CD14-positive monocyte (primary cell): ENCODE measurements around the gene MMD2. TPM values are rescaled to one million over a fixed set of nuclear protein-coding genes. Genes with fewer than 3 reads are reported as not detected.

Experiments
- DNase-seq, 3 donors: peaks; one replicate each; pipeline ENCODE4 v3.0.0-alpha.2; 2011 to 2022
- H2AFZ ChIP-seq: 2 replicates; pipeline ENCODE4 v1.6.0; 2012; ENCODE audit warnings: mild to moderate bottlenecking, low read depth, low read length, inconsistent platforms; ENCODE audit not compliant: insufficient read depth, poor library complexity, severe bottlenecking
- H3K27ac ChIP-seq, 2 donors: 1 replicate in 1 of 2; 2 replicates in 1 of 2; pipeline ENCODE4 v1.5.1; 2012 to 2013; ENCODE audit warnings: low read length in 2 of 2, control low read depth in 1 of 2, inconsistent platforms in 1 of 2, low read depth in 1 of 2, mild to moderate bottlenecking in 1 of 2
- H3K27me3 ChIP-seq, 2 donors: one replicate each; pipeline versions ENCODE4 v1.6.0 to v1.6.1; 2011 to 2013; ENCODE audit warnings: low read length in 2 of 2; ENCODE audit not compliant: control insufficient read depth in 2 of 2, insufficient read depth in 2 of 2
- H3K36me3 ChIP-seq, 2 donors: replicated peaks in 1 of 2; 1 replicate in 1 of 2; 2 replicates in 1 of 2; pipeline versions ENCODE4 v1.5.1 to v1.6.1; 2012 to 2013; ENCODE audit warnings: low read length in 2 of 2, control low read depth in 1 of 2, inconsistent platforms in 1 of 2, mild to moderate bottlenecking in 1 of 2; ENCODE audit not compliant: insufficient read depth in 2 of 2, control insufficient read depth in 1 of 2
- H3K4me1 ChIP-seq, 2 donors: 1 replicate in 1 of 2; 2 replicates in 1 of 2; pipeline versions ENCODE4 v1.5.1 to v1.6.1; 2012 to 2013; ENCODE audit warnings: low read length in 2 of 2, control low read depth in 1 of 2, inconsistent platforms in 1 of 2, mild to moderate bottlenecking in 1 of 2, moderate library complexity in 1 of 2; ENCODE audit not compliant: insufficient read depth in 2 of 2, control insufficient read depth in 1 of 2
- H3K4me2 ChIP-seq: replicated peaks from 2 replicates; pipeline ENCODE3; 2012; ENCODE audit warnings: low read length, moderate library complexity, mild to moderate bottlenecking; ENCODE audit not compliant: poor library complexity, severe bottlenecking; ENCODE audit errors: extremely low read depth
- H3K4me3 ChIP-seq, 3 experiments: fragments of 200-600 bp in 1 of 3; sonication (generic) in 1 of 3; replicated peaks in 1 of 3; 1 replicate in 2 of 3; 2 replicates in 1 of 3; pipeline ENCODE4 v1.5.1; 2011 to 2013; ENCODE audit warnings: low read length in 3 of 3, mild to moderate bottlenecking in 3 of 3, control low read depth in 2 of 3, low read depth in 2 of 3, inconsistent platforms in 1 of 3, moderate library complexity in 1 of 3
- H3K79me2 ChIP-seq: 2 replicates; pipeline ENCODE4 v1.6.0; 2012; ENCODE audit warnings: mild to moderate bottlenecking, control low read depth, inconsistent platforms, low read length, moderate library complexity; ENCODE audit not compliant: insufficient read depth
- H3K9ac ChIP-seq: 2 replicates; pipeline ENCODE4 v1.6.0; 2017; ENCODE audit warnings: low read length, mild to moderate bottlenecking; ENCODE audit not compliant: insufficient read depth, poor library complexity, severe bottlenecking
- H3K9me3 ChIP-seq, 2 donors: replicated peaks in 1 of 2; 1 replicate in 1 of 2; 2 replicates in 1 of 2; pipeline versions ENCODE4 v1.5.1 to v1.6.1; 2012 to 2013; ENCODE audit warnings: low read length in 2 of 2, control low read depth in 1 of 2; ENCODE audit not compliant: control insufficient read depth in 1 of 2, insufficient read depth in 1 of 2
- H4K20me1 ChIP-seq: 2 replicates; pipeline ENCODE4 v1.6.0; 2012; ENCODE audit warnings: mild to moderate bottlenecking, low read length, control low read depth, moderate library complexity; ENCODE audit not compliant: insufficient read depth
- H3K27ac Mint-ChIP-seq, 7 donors: one replicate each; pipeline ENCODE4 v1.8.0; 2020; ENCODE audit warnings: mild to moderate bottlenecking in 7 of 7, mixed read lengths in 7 of 7, moderate library complexity in 6 of 7, inconsistent platforms in 2 of 7
- H3K27me3 Mint-ChIP-seq, 3 donors: one replicate each; pipeline ENCODE4 v1.8.0; 2021 to 2022; ENCODE audit warnings: low read depth in 3 of 3, mild to moderate bottlenecking in 3 of 3, mixed read lengths in 3 of 3, moderate library complexity in 3 of 3, inconsistent platforms in 1 of 3
- H3K36me3 Mint-ChIP-seq, 2 donors: one replicate each; pipeline ENCODE4 v1.8.0; 2020; ENCODE audit warnings: mixed read lengths in 2 of 2, inconsistent platforms in 1 of 2, mild to moderate bottlenecking in 1 of 2
- H3K4me1 Mint-ChIP-seq: one replicate; pipeline ENCODE4 v1.8.0; 2020; ENCODE audit warnings: mild to moderate bottlenecking, mixed read lengths
- H3K4me3 Mint-ChIP-seq, 2 donors: one replicate each; pipeline ENCODE4 v1.8.0; 2020; ENCODE audit warnings: mild to moderate bottlenecking in 2 of 2, mixed read lengths in 2 of 2, moderate library complexity in 1 of 2
- H3K9me3 Mint-ChIP-seq, 7 donors: one replicate each; pipeline ENCODE4 v1.8.0; 2020 to 2022; ENCODE audit warnings: mixed read lengths in 7 of 7, mild to moderate bottlenecking in 6 of 7, moderate library complexity in 6 of 7, inconsistent platforms in 2 of 7
- CTCF ChIP-seq: fragments of 200-600 bp; IDR thresholded peaks from one replicate; pipeline ENCODE4 v1.8.0; 2022; ENCODE audit warnings: antibody characterized with exemption, mild to moderate bottlenecking
- WGBS: methylation state at CpG from one replicate; pipeline ENCODE4 v1.1.5; 2013; ENCODE audit warnings: missing lambda C conversion rate; ENCODE audit not compliant: insufficient coverage; 5-methylcytosine and 5-hydroxymethylcytosine counted together
- intact Hi-C, 2 donors: fragments of 100-400 bp; cut with micrococcal nuclease; formaldehyde crosslinking; loops; one replicate each; pipeline versions ENCODE4 v1.15.0 to v1.15.1; 2023
- polyA plus RNA-seq, 3 donors: library from polyadenylated mRNA; depleted of rRNA in 1 of 3; unstranded in 2 of 3; stranded (reverse) in 1 of 3; fragments of 300-500 nt in 2 of 3; fragments of >200 nt in 1 of 3; fragmentation: Illumina TruSeq in 2 of 3; gene quantifications; 1 replicate in 2 of 3; 2 replicates in 1 of 3; pipeline ENCODE4 v1.2.3, GENCODE V29; 2012 to 2021

Gene MMD2
- polyA plus RNA-seq, 3 donors = not detected

- no peak overlapping the region for H3K9ac ChIP-seq
- H3K4me1 ChIP-seq = no peaks in the 10 kb centered on the region
- no peak overlapping the region for H3K27ac ChIP-seq
- no peaks in the 10 kb centered on the region for H4K20me1 ChIP-seq
- no peak for TF ChIP-seq CTCF
- Mint-ChIP-seq H3K4me1 (no peaks in the 10 kb centered on the region), H3K36me3 (no peaks in the 10 kb centered on the region), H3K9me3 (peaks cover 0 to 4% (median 0%) of the 10 kb centered on the region in 7 donors), H3K4me3 (no peak overlapping the region), H3K27me3 (peaks cover 9 to 11% (median 11%) of the 10 kb centered on the region in 3 donors), H3K27ac (no peak overlapping the region)
- H3K4me2 ChIP-seq = no peak overlapping the region
- no peaks in the 10 kb centered on the region for H3K9me3 ChIP-seq
- intact Hi-C loops = no loop called here
- no peak overlapping the region for H2AFZ ChIP-seq
- H3K79me2 ChIP-seq = no peaks in the 10 kb centered on the region
- DNase-seq = no peak
- no peaks in the 10 kb centered on the region for H3K27me3 ChIP-seq
- 100% methylated on average over 1 of the region's 2 CpGs for WGBS
- no peaks in the 10 kb centered on the region for H3K36me3 ChIP-seq
- no peak overlapping the region for H3K4me3 ChIP-seq
Observed at GRCh38 chr7:4928445-4928844, 30.5 kb downstream of the MMD2 start.

- Mint-ChIP-seq H3K9me3 (peaks cover 2 to 15% (median 7%) of the 10 kb centered on the region in 7 donors), H3K4me1 (no peaks in the 10 kb centered on the region), H3K36me3 (no peaks in the 10 kb centered on the region), H3K27me3 (peaks cover 2 to 13% (median 6%) of the 10 kb centered on the region in 3 donors), H3K27ac (no peak overlapping the region), H3K4me3 (no peak overlapping the region)
- Histone ChIP-seq H3K79me2 (no peaks in the 10 kb centered on the region), H2AFZ (no peak overlapping the region), H3K4me3 (no peak overlapping the region), H3K36me3 (no peaks in the 10 kb centered on the region), H3K4me1 (no peaks in the 10 kb centered on the region), H3K4me2 (no peak overlapping the region), H4K20me1 (no peaks in the 10 kb centered on the region), H3K9me3 (peaks cover 0 to 5% of the 10 kb centered on the region in 2 donors), H3K9ac (no peak overlapping the region), H3K27me3 (no peaks in the 10 kb centered on the region), H3K27ac (no peak overlapping the region)
- DNase-seq = no peak
- intact Hi-C loops = no loop called here
- no peak for TF ChIP-seq CTCF
- 90% methylated on average over 16 of the region's 19 CpGs for WGBS
Observed at GRCh38 chr7:4919969-4920766, 38.8 kb downstream of the MMD2 start.
